Natural killer cell (primary cell): ENCODE results near the gene HES1. TPM values are rescaled to one million over a fixed set of nuclear protein-coding genes. Genes with fewer than 3 reads are reported as not detected.
"Not testable (repeated sequence)": the region's sequence is repeated elsewhere in the genome, so short reads cannot be mapped to it uniquely, and the experiment has no call there.

Experiments used
- ATAC-seq, 3 donors: fragments of 150-1000 bp in 2 of 3; fragments of 200-7000 bp in 1 of 3; cut with Tn5 transposase; 1 replicate in 1 of 3; 2 replicates in 2 of 3; pipeline ENCODE4 v1.10.0; 2021; ENCODE audit warnings: mild to moderate bottlenecking in 2 of 3, moderate library complexity in 2 of 3
- DNase-seq, 2 donors: peaks; one replicate each; pipeline versions ENCODE4 v3.0.0 to v3.0.0-alpha.2; 2013 to 2021; ENCODE audit warnings: mixed read lengths in 1 of 2
- H3K27ac ChIP-seq: one replicate; pipeline ENCODE4 v1.5.1; 2013; ENCODE audit warnings: mild to moderate bottlenecking, low read length
- H3K27me3 ChIP-seq: one replicate; pipeline ENCODE4 v1.6.1; 2013; ENCODE audit warnings: low read length; ENCODE audit not compliant: control insufficient read depth, insufficient read depth
- H3K36me3 ChIP-seq: one replicate; pipeline ENCODE4 v1.6.1; 2013; ENCODE audit warnings: low read length; ENCODE audit not compliant: control insufficient read depth, insufficient read depth
- H3K4me1 ChIP-seq: one replicate; pipeline ENCODE4 v1.6.1; 2013; ENCODE audit warnings: low read length; ENCODE audit not compliant: control insufficient read depth, insufficient read depth
- H3K4me3 ChIP-seq: one replicate; pipeline ENCODE4 v1.5.1; 2013; ENCODE audit warnings: low read length
- H3K9me3 ChIP-seq: one replicate; pipeline ENCODE4 v1.6.1; 2013; ENCODE audit warnings: low read length; ENCODE audit not compliant: control insufficient read depth, insufficient read depth
- H3K27ac Mint-ChIP-seq, 2 donors: one replicate each; pipeline ENCODE4 v1.8.0; 2022; ENCODE audit warnings: mild to moderate bottlenecking in 2 of 2, mixed read lengths in 2 of 2, moderate library complexity in 1 of 2
- H3K27me3 Mint-ChIP-seq, 2 donors: one replicate each; pipeline ENCODE4 v1.8.0; 2022; ENCODE audit warnings: low read depth in 2 of 2, mixed read lengths in 2 of 2
- H3K36me3 Mint-ChIP-seq: one replicate; pipeline ENCODE4 v1.8.0; 2022; ENCODE audit warnings: mixed read lengths
- H3K4me1 Mint-ChIP-seq, 2 donors: one replicate each; pipeline ENCODE4 v1.8.0; 2022; ENCODE audit warnings: mixed read lengths in 2 of 2
- H3K4me3 Mint-ChIP-seq: one replicate; pipeline ENCODE4 v1.8.0; 2022; ENCODE audit warnings: mild to moderate bottlenecking, moderate library complexity, mixed read lengths
- H3K9me3 Mint-ChIP-seq, 2 donors: one replicate each; pipeline ENCODE4 v1.8.0; 2022; ENCODE audit warnings: mixed read lengths in 2 of 2
- WGBS: methylation state at CpG from one replicate; pipeline ENCODE4 v1.1.7; 2013; ENCODE audit warnings: missing lambda C conversion rate; ENCODE audit not compliant: insufficient coverage; 5-methylcytosine and 5-hydroxymethylcytosine counted together
- intact Hi-C: fragments of 100-400 bp; cut with micrococcal nuclease; formaldehyde crosslinking; loops from one replicate; pipeline ENCODE4 v1.14.2; 2022
- total RNA-seq, 4 donors: library from RNA; stranded (reverse); fragments of 120-200 nt in 1 of 4; gene quantifications; one replicate each; pipeline versions ENCODE4 v1.2.3 to v1.2.4, GENCODE V29; 2013 to 2022
- TF ChIP-seq, protein P1 (sequence below): fragments of 200-600 bp; IDR thresholded peaks from one replicate; pipeline ENCODE4 v1.8.0; 2022; ENCODE audit warnings: antibody characterized with exemption

Gene HES1
- total RNA-seq, 3 donors from 2014 or later (not counting 1 experiment from before 2014, with no cell fraction given), result 1.5 to 4.4 (median 2.2) TPM

- TF ChIP-seq, protein P1, sequence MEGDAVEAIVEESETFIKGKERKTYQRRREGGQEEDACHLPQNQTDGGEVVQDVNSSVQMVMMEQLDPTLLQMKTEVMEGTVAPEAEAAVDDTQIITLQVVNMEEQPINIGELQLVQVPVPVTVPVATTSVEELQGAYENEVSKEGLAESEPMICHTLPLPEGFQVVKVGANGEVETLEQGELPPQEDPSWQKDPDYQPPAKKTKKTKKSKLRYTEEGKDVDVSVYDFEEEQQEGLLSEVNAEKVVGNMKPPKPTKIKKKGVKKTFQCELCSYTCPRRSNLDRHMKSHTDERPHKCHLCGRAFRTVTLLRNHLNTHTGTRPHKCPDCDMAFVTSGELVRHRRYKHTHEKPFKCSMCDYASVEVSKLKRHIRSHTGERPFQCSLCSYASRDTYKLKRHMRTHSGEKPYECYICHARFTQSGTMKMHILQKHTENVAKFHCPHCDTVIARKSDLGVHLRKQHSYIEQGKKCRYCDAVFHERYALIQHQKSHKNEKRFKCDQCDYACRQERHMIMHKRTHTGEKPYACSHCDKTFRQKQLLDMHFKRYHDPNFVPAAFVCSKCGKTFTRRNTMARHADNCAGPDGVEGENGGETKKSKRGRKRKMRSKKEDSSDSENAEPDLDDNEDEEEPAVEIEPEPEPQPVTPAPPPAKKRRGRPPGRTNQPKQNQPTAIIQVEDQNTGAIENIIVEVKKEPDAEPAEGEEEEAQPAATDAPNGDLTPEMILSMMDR, result no peak
- H3K36me3 ChIP-seq, result no peaks in the 10 kb centered on the region
- WGBS, result 77% methylated on average over 9 of the region's 9 CpGs
- H3K27ac ChIP-seq, result no peak overlapping the region
- intact Hi-C loops, result no loop called here
- Mint-ChIP-seq H3K27me3 (peaks cover 37 to 70% of the 10 kb centered on the region in 2 donors), H3K4me3 (no peak overlapping the region), H3K36me3 (no peaks in the 10 kb centered on the region), H3K9me3 (no peaks in the 10 kb centered on the region), H3K27ac (no peak overlapping the region), H3K4me1 (peaks cover 6 to 7% of the 10 kb centered on the region in 2 donors)
- no peaks in the 10 kb centered on the region for H3K9me3 ChIP-seq
- H3K27me3 ChIP-seq, result peaks cover 16% of the 10 kb centered on the region
- ATAC-seq, result no peak
- peaks cover 8% of the 10 kb centered on the region for H3K4me1 ChIP-seq
- H3K4me3 ChIP-seq, result no peak overlapping the region
- DNase-seq, result no peak
Measured at GRCh38 chr3:194126790-194127189, 9.2 kb upstream of the HES1 start.

- intact Hi-C loops, result loop anchor here (1.0 kb wide), 1 partner anchor 187 kb away; no protein-coding TSS in a partner anchor
Measured at GRCh38 chr3:194128202-194128918, 7.6 kb upstream of the HES1 start.

DNA sequence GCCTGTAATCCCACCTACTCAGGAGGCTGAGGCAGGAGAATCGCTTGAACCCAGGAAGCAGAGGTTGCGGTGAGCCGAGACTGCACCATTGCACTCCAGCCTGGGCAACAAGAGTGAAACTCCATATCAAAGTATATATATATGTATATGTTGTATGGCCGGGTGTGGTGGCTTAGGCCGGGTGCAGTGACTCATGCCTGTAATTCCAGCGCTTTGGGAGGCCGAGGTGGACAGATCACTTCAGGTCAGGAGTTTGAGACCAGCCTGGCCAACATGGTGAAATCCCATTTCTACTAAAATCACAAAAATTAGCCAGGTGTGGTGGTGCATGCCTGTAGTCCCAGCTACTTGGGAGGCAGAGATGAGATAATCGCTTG lies 7.0 kb upstream of the HES1 start:
- Histone ChIP-seq H3K4me1 (peaks cover 13% of the 10 kb centered on the region), H3K27me3 (peaks cover 36% of the 10 kb centered on the region)
- not testable (repeated sequence) for DNase-seq, H3K4me3 ChIP-seq, H3K9me3 ChIP-seq, H3K4me3 Mint-ChIP-seq, H3K9me3 Mint-ChIP-seq, H3K27ac Mint-ChIP-seq, H3K36me3 Mint-ChIP-seq, H3K27ac ChIP-seq, ATAC-seq, H3K36me3 ChIP-seq
- intact Hi-C loops, result loop anchor here (1.0 kb wide), 1 partner anchor 186 kb away; no protein-coding TSS in a partner anchor
- Mint-ChIP-seq H3K27me3 (peaks cover 46 to 75% of the 10 kb centered on the region in 2 donors), H3K4me1 (peaks cover 13 to 16% of the 10 kb centered on the region in 2 donors)
- 95% methylated on average over 7 of the region's 8 CpGs for WGBS

More at GRCh38 chr3:194128202-194128918, 7.6 kb upstream of the HES1 start:
- Mint-ChIP-seq H3K9me3 (no peaks in the 10 kb centered on the region), H3K27me3 (peaks cover 42 to 70% of the 10 kb centered on the region in 2 donors), H3K36me3 (no peaks in the 10 kb centered on the region), H3K4me1 (peaks cover 9 to 10% of the 10 kb centered on the region in 2 donors), H3K4me3 (no peak overlapping the region), H3K27ac (no peak overlapping the region)
- ATAC-seq (no peak), DNase-seq (no peak)
- no peaks in the 10 kb centered on the region for H3K9me3 ChIP-seq
- peaks cover 30% of the 10 kb centered on the region for H3K27me3 ChIP-seq
- TF ChIP-seq, protein P1, result no peak
- H3K4me1 ChIP-seq, result peaks cover 8% of the 10 kb centered on the region
- H3K36me3 ChIP-seq, result no peaks in the 10 kb centered on the region
- 95% methylated on average over 10 of the region's 12 CpGs for WGBS
- no peak overlapping the region for H3K27ac ChIP-seq
- H3K4me3 ChIP-seq, result no peak overlapping the region

GRCh38 chr3:194129581-194130133 lies 6.3 kb upstream of the HES1 start:
- H3K9me3 Mint-ChIP-seq, result no peaks in the 10 kb centered on the region
- H3K27ac ChIP-seq, result no peak overlapping the region
- TF ChIP-seq, protein P1, result no peak
- DNase-seq, result no peak
- no peaks in the 10 kb centered on the region for H3K36me3 ChIP-seq
- H3K4me1 ChIP-seq, result peaks cover 17% of the 10 kb centered on the region
- ATAC-seq, result no peak
- intact Hi-C loops, result loop anchor here (10.0 kb wide), 1 partner anchor 535 kb away; the partner anchor contains the start of gene OPA1
- H3K27ac Mint-ChIP-seq, result no peak overlapping the region
- peaks cover 36% of the 10 kb centered on the region for H3K27me3 ChIP-seq
- no peak overlapping the region for H3K4me3 ChIP-seq
- H3K4me1 Mint-ChIP-seq, result peaks cover 13 to 16% of the 10 kb centered on the region in 2 donors
- no peak overlapping the region for H3K4me3 Mint-ChIP-seq
- no peaks in the 10 kb centered on the region for H3K36me3 Mint-ChIP-seq
- H3K27me3 Mint-ChIP-seq, result peaks cover 46 to 68% of the 10 kb centered on the region in 2 donors
- H3K9me3 ChIP-seq, result no peaks in the 10 kb centered on the region
- WGBS, result 94% methylated on average over 5 of the region's 7 CpGs
